H1 (cell line): ENCODE measurements around the gene SCARB1.

Experiments
- BRCA1 ChIP-seq: IDR thresholded peaks from 2 replicates; pipeline ENCODE4 v1.6.1; 2012; ENCODE audit warnings: low read depth, low read length, improper control_type of control experiment
- CREB1 ChIP-seq: IDR thresholded peaks from 2 replicates; pipeline ENCODE4 v1.6.1; 2012; ENCODE audit warnings: inconsistent platforms
- CTCF ChIP-seq, 3 experiments: IDR thresholded peaks; 1 replicate in 2 of 3; 2 replicates in 1 of 3; pipeline versions ENCODE4 v1.5.1 to v1.6.1; 2011; ENCODE audit warnings: low read length in 3 of 3, mild to moderate bottlenecking in 3 of 3, inconsistent platforms in 2 of 3, low read depth in 1 of 3, moderate library complexity in 1 of 3; ENCODE audit not compliant: insufficient read depth in 1 of 3; ENCODE audit errors: control extremely low read depth in 1 of 3
- GABPA ChIP-seq: IDR thresholded peaks from 2 replicates; pipeline ENCODE4 v1.6.1; 2011; ENCODE audit warnings: mild to moderate bottlenecking, low read length, moderate library complexity, borderline replicate concordance; ENCODE audit not compliant: insufficient read depth
- JUND ChIP-seq: IDR thresholded peaks from 2 replicates; pipeline ENCODE4 v1.6.1; 2011; ENCODE audit warnings: mild to moderate bottlenecking, improper control_type of control experiment, low read length
- POLR2A ChIP-seq, 2 experiments: IDR thresholded peaks; 1 replicate in 1 of 2; 2 replicates in 1 of 2; pipeline ENCODE4 v1.6.1; 2011; ENCODE audit warnings: low read depth in 2 of 2, low read length in 2 of 2, mild to moderate bottlenecking in 2 of 2; ENCODE audit errors: control extremely low read depth in 1 of 2
- POLR2AphosphoS5 ChIP-seq: IDR thresholded peaks from 2 replicates; pipeline ENCODE4 v1.6.1; 2011; ENCODE audit warnings: low read depth, low read length
- RAD21 ChIP-seq, 2 experiments: IDR thresholded peaks in 1 of 2; conservative IDR thresholded peaks in 1 of 2; 2 replicates each; pipeline ENCODE4 v1.6.1; 2011; ENCODE audit warnings: low read depth in 2 of 2, low read length in 2 of 2, improper control_type of control experiment in 1 of 2, inconsistent platforms in 1 of 2, mild to moderate bottlenecking in 1 of 2, moderate library complexity in 1 of 2
- RFX5 ChIP-seq: IDR thresholded peaks from 2 replicates; pipeline ENCODE4 v1.6.1; 2011; ENCODE audit warnings: low read depth, low read length, improper control_type of control experiment, borderline replicate concordance
- SP1 ChIP-seq: IDR thresholded peaks from 2 replicates; pipeline ENCODE4 v1.6.1; 2011; ENCODE audit warnings: low read depth, low read length
- TAF1 ChIP-seq: IDR thresholded peaks from 2 replicates; pipeline ENCODE4 v1.6.1; 2011; ENCODE audit warnings: mild to moderate bottlenecking, low read depth, low read length
- ZNF274 ChIP-seq: IDR thresholded peaks from 2 replicates; pipeline ENCODE4 v1.7.0; 2012; ENCODE audit warnings: low read length, borderline replicate concordance; ENCODE audit errors: extremely low read depth

DNA sequence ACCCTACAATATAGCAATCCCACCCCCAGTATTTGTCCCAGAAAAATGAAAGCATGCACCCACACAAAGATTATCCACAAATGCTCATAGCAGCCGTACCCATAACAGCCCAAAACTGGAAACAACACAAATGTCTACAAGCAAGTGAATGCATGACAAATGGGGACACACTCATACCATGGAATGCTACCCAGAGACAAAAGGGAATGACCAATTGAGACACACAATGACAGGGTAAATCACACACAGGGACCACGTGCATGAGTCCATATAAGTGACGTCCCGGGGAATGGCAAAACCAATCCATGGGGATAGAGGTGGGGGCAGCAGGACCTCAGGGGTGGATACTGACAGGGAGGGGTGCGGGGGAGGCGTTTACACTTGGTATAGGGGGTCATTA lies 33.4 kb downstream of the SCARB1 start:
- TF ChIP-seq CTCF (IDR thresholded peaks at IDR 0.05; ENCODE audit: control extremely low read depth in 1 of 3, insufficient read depth in 1 of 3, low read depth in 1 of 3, low read length in 3 of 3) (no peak), TAF1 (no peak), POLR2A (IDR thresholded peaks at IDR 0.05; ENCODE audit: control extremely low read depth in 1 of 2, low read depth in 2 of 2, low read length in 2 of 2) (no peak), POLR2AphosphoS5 (no peak), RFX5 (no peak), JUND (no peak), GABPA (no peak), CREB1 (no peak), SP1 (no peak), BRCA1 (no peak), RAD21 (IDR thresholded peaks at IDR 0.05 in 1 of 2, conservative IDR thresholded peaks at IDR 0.05 in 1 of 2; ENCODE audit: low read depth in 2 of 2, low read length in 2 of 2) (no peak), ZNF274 (no peak)
